Fibroblast of skin of right quadriceps (primary cell): ENCODE measurements around the gene PRKAG1.

Source experiments
- DNase-seq: peaks from one replicate; pipeline ENCODE4 v3.0.0-alpha.2; 2013

Gene PRKAG1

GRCh38 chr12:49000346-49000745 is 18.2 kb downstream of the PRKAG1 start:
- no peak for DNase-seq

GRCh38 chr12:48999371-49000131 is 19.0 kb downstream of the PRKAG1 start, which contains the start of gene DDN:
Gene DDN (minus strand): TSS chr12:48999375. CDS start chr12:48999287, 88 bp downstream.
- DNase-seq, result peak; percentile 58

- DNase-seq, result no peak
Observed at GRCh38 chr12:48998497-48999353, 19.9 kb downstream of the PRKAG1 start.

GRCh38 chr12:48997719-48998496 is 20.7 kb downstream of the PRKAG1 start:
- no peak for DNase-seq

- peak; percentile 67 for DNase-seq
Observed at GRCh38 chr12:48996794-48997718, 21.5 kb downstream of the PRKAG1 start.

GRCh38 chr12:48995086-48995879 is 23.3 kb downstream of the PRKAG1 start:
- peak; percentile 78 for DNase-seq

- no peak for DNase-seq
Observed at GRCh38 chr12:48994224-48995085, 24.1 kb downstream of the PRKAG1 start.

GRCh38 chr12:48993787-48994186 is 24.8 kb downstream of the PRKAG1 start:
- no peak for DNase-seq

- DNase-seq, result no peak
Observed at GRCh38 chr12:48991247-48992050, 27.1 kb downstream of the PRKAG1 start.

GRCh38 chr12:48990552-48990951 is 28.0 kb downstream of the PRKAG1 start:
- DNase-seq, result no peak

GRCh38 chr12:48988030-48988649 is 30.4 kb downstream of the PRKAG1 start:
- no peak for DNase-seq

- no peak for DNase-seq
Observed at GRCh38 chr12:48986720-48987291, 31.8 kb downstream of the PRKAG1 start.

GRCh38 chr12:48985901-48986300 is 32.7 kb downstream of the PRKAG1 start:
- no peak for DNase-seq

GRCh38 chr12:48985475-48985897 is 33.1 kb downstream of the PRKAG1 start:
- DNase-seq, result no peak

- DNase-seq, result no peak
Observed at GRCh38 chr12:48982397-48983080, 36.0 kb downstream of the PRKAG1 start.

GRCh38 chr12:48981757-48982157 is 36.8 kb downstream of the PRKAG1 start:
- no peak for DNase-seq

- DNase-seq, result no peak
Observed at GRCh38 chr12:48980953-48981756, 37.4 kb downstream of the PRKAG1 start.
